NB4 (cell line): Measurements from ENCODE around the gene SLC38A6.

ENCODE experiments used
- CTCF ChIP-seq: IDR thresholded peaks from one replicate; pipeline ENCODE4 v1.5.1; 2012; ENCODE audit warnings: low read depth, low read length
- POLR2A ChIP-seq: IDR thresholded peaks from 2 replicates; pipeline ENCODE4 v1.6.1; 2011; ENCODE audit warnings: mild to moderate bottlenecking; ENCODE audit not compliant: insufficient read length; ENCODE audit errors: extremely low read depth

GRCh38 chr14:61043506-61043905 lies 62.5 kb downstream of the SLC38A6 start:
- TF ChIP-seq CTCF (no peak), POLR2A (no peak)
